Breast epithelium (tissue), 4 donors: Measurements from ENCODE around the gene POMGNT1. TPM values are rescaled to one million over a fixed set of nuclear protein-coding genes. Genes with fewer than 3 reads are reported as not detected.

Experiments
- DNase-seq, 2 donors: peaks; one replicate each; pipeline ENCODE4 v3.0.0-alpha.2; 2019; ENCODE audit warnings: low spot score in 2 of 2
- H3K27ac ChIP-seq, 2 donors: fragments of 200-600 bp; sonication (generic) in 1 of 2; one replicate each; pipeline ENCODE4 v1.5.1; 2016 to 2019; ENCODE audit warnings: mild to moderate bottlenecking in 1 of 2
- H3K27me3 ChIP-seq, 2 donors: fragments of 200-600 bp; sonication (generic) in 1 of 2; one replicate each; pipeline versions ENCODE4 v1.5.1 to v1.6.0; 2017 to 2019; ENCODE audit warnings: control low read depth in 1 of 2, mild to moderate bottlenecking in 1 of 2
- H3K36me3 ChIP-seq: fragments of 200-600 bp; one replicate; pipeline ENCODE4 v1.5.1; 2019
- H3K4me1 ChIP-seq, 2 donors: fragments of 200-600 bp; sonication (generic); one replicate each; pipeline ENCODE4 v1.5.1; 2016 to 2019; ENCODE audit warnings: control low read depth in 1 of 2
- H3K4me3 ChIP-seq, 3 donors: fragments of 200-600 bp; sonication (generic); 1 replicate in 2 of 3; 2 replicates in 1 of 3; pipeline ENCODE4 v1.5.1; 2016 to 2019; ENCODE audit warnings: mild to moderate bottlenecking in 3 of 3, moderate library complexity in 2 of 3
- H3K9me3 ChIP-seq, 2 donors: fragments of 200-600 bp; sonication (generic) in 1 of 2; one replicate each; pipeline ENCODE4 v1.5.1; 2016 to 2019; ENCODE audit warnings: control low read depth in 1 of 2
- CTCF ChIP-seq, 3 donors: fragments of 450-650 bp; IDR thresholded peaks; one replicate each; pipeline ENCODE4 v1.5.1; 2016 to 2017; ENCODE audit warnings: antibody characterized with exemption in 3 of 3, mild to moderate bottlenecking in 3 of 3, moderate library complexity in 3 of 3
- POLR2A ChIP-seq: fragments of 450-650 bp; IDR thresholded peaks from one replicate; pipeline ENCODE4 v1.6.1; 2016; ENCODE audit warnings: antibody characterized with exemption, mild to moderate bottlenecking, moderate library complexity
- POLR2AphosphoS5 ChIP-seq, 3 donors: sonication (generic); formaldehyde crosslinking; IDR thresholded peaks; one replicate each; pipeline ENCODE4 v1.6.1; 2017; ENCODE audit warnings: antibody characterized with exemption in 3 of 3
- intact Hi-C: fragments of 100-400 bp; cut with DNase I; formaldehyde crosslinking; loops from one replicate; pipeline ENCODE4 v1.15.1; 2023; ENCODE audit warnings: low total_unique reads
- total RNA-seq, 3 donors: library from RNA; depleted of rRNA; stranded (reverse); fragments of >200 nt; gene quantifications; one replicate each; pipeline ENCODE4 v1.1.0, GENCODE V29; 2016

POMGNT1 gene
- total RNA-seq, 3 donors from 2014 or later = 37.6 to 47.4 (median 42.3) TPM

GRCh38 chr1:46211051-46211450 lies 12.8 kb upstream of the POMGNT1 start:
- intact Hi-C loops = no loop called here
- Histone ChIP-seq H3K9me3 (no peaks in the 10 kb centered on the region), H3K27me3 (no peaks in the 10 kb centered on the region), H3K4me3 (no peak overlapping the region), H3K27ac (no peak overlapping the region), H3K36me3 (no peaks in the 10 kb centered on the region), H3K4me1 (no peaks in the 10 kb centered on the region)
- TF ChIP-seq POLR2A (no peak), CTCF (IDR thresholded peaks at IDR 0.05) (no peak), POLR2AphosphoS5 (IDR thresholded peaks at IDR 0.05) (no peak)
- DNase-seq = no peak

GRCh38 chr1:46210561-46210960 lies 12.3 kb upstream of the POMGNT1 start:
- intact Hi-C loops = no loop called here
- H3K36me3 ChIP-seq = no peaks in the 10 kb centered on the region
- no peaks in the 10 kb centered on the region for H3K27me3 ChIP-seq
- H3K4me1 ChIP-seq = no peaks in the 10 kb centered on the region
- no peak for DNase-seq
- TF ChIP-seq POLR2AphosphoS5 (IDR thresholded peaks at IDR 0.05) (no peak), CTCF (IDR thresholded peaks at IDR 0.05) (no peak), POLR2A (no peak)
- H3K4me3 ChIP-seq = no peak overlapping the region
- H3K27ac ChIP-seq = no peak overlapping the region
- no peaks in the 10 kb centered on the region for H3K9me3 ChIP-seq

GRCh38 chr1:46206399-46206798 lies 8.2 kb upstream of the POMGNT1 start:
- no peak for TF ChIP-seq POLR2A
- no peak for TF ChIP-seq POLR2AphosphoS5 (IDR thresholded peaks at IDR 0.05)
- TF ChIP-seq CTCF (IDR thresholded peaks at IDR 0.05) = no peak
- H3K36me3 ChIP-seq = no peaks in the 10 kb centered on the region
- intact Hi-C loops = no loop called here
- H3K4me3 ChIP-seq = no peak overlapping the region
- no peak for DNase-seq
- H3K9me3 ChIP-seq = no peaks in the 10 kb centered on the region
- peaks cover 0 to 5% of the 10 kb centered on the region in 2 donors for H3K4me1 ChIP-seq
- H3K27ac ChIP-seq = no peak overlapping the region
- H3K27me3 ChIP-seq = no peaks in the 10 kb centered on the region

- TF ChIP-seq CTCF (IDR thresholded peaks at IDR 0.05) = no peak
- no peak for TF ChIP-seq POLR2A
- H3K4me3 ChIP-seq = no peak overlapping the region
- no peaks in the 10 kb centered on the region for H3K9me3 ChIP-seq
- no peak for DNase-seq
- H3K27me3 ChIP-seq = no peaks in the 10 kb centered on the region
- peaks cover 0 to 5% of the 10 kb centered on the region in 2 donors for H3K4me1 ChIP-seq
- intact Hi-C loops = no loop called here
- no peaks in the 10 kb centered on the region for H3K36me3 ChIP-seq
- peak overlapping the region in 1 of 2 donors; percentile 5 for H3K27ac ChIP-seq
Observed at GRCh38 chr1:46205791-46206190, 7.6 kb upstream of the POMGNT1 start.

GRCh38 chr1:46205141-46205540 lies 6.9 kb upstream of the POMGNT1 start:
- peaks cover 0 to 5% of the 10 kb centered on the region in 2 donors for H3K4me1 ChIP-seq
- DNase-seq = no peak
- H3K4me3 ChIP-seq = peak overlapping the region in 1 of 3 donors; percentile 95
- H3K27me3 ChIP-seq = no peaks in the 10 kb centered on the region
- intact Hi-C loops = no loop called here
- no peak for TF ChIP-seq CTCF (IDR thresholded peaks at IDR 0.05)
- no peak for TF ChIP-seq POLR2A
- no peak for TF ChIP-seq POLR2AphosphoS5 (IDR thresholded peaks at IDR 0.05)
- H3K9me3 ChIP-seq = no peaks in the 10 kb centered on the region
- H3K36me3 ChIP-seq = no peaks in the 10 kb centered on the region
- H3K27ac ChIP-seq = peak overlapping the region; percentile 81 to 87
